HG02970 (cell line): ENCODE results near the gene GINS3.
"Not testable (repeated sequence)": the region's sequence is repeated elsewhere in the genome, so short reads cannot be mapped to it uniquely, and the experiment has no call there.

Experiments used
- ATAC-seq: cut with Tn5 transposase; IDR thresholded peaks from one replicate; pipeline ENCODE4 v1.9.1; 2021; ENCODE audit warnings: mild to moderate bottlenecking, moderate library complexity, moderate number of reproducible peaks; ENCODE audit not compliant: unreplicated experiment, low FRiP score

Gene GINS3

DNA sequence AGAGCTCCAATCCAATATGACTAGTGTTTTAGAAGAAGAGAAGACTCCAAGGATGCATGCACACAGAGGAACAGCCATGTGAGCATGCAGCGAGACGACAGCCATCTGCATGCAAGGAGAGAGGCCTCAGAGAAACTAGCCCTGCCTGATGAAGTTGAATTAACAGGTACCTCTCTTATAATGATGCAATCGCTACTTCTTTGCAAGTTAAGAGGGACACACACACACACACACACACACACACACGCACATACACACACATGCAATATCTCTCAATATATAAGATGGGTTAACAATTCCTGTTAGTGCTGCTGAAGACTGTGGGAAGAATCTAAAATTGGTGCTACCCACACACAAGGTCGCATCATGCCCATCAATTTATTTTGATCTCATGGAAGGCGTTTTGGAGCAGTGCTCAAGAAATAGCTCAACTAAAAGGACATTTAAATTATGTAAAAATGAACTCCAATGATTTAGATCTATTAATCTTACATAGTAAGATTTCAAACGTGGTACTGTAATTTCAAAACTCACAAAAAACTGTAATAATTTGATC is 7.0 kb upstream of the GINS3 start:
- no peak for ATAC-seq

GRCh38 chr16:58389724-58390123 is 2.5 kb upstream of the GINS3 start:
- ATAC-seq, result no peak

DNA sequence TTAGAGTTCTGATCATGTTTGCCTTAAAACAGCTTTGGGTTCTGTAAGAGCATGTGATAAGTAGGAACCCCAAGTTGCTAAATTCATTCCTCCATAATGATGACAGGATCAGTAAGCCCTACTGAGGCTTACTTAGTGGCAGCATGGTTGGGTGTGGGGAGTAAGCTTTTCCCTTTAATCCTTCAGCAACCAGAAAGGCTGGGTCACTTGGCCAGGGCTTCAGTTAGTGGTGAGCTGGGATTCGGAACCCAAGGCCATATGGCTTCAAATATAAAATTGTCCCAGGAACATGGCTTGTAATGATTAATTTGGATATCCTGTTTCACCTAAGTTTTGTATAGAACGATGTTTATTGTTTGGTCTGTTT is 850 bp downstream of the GINS3 start:
- no peak for ATAC-seq

GRCh38 chr16:58396897-58397296 is 4.6 kb downstream of the GINS3 start:
- not testable (repeated sequence) for ATAC-seq

DNA sequence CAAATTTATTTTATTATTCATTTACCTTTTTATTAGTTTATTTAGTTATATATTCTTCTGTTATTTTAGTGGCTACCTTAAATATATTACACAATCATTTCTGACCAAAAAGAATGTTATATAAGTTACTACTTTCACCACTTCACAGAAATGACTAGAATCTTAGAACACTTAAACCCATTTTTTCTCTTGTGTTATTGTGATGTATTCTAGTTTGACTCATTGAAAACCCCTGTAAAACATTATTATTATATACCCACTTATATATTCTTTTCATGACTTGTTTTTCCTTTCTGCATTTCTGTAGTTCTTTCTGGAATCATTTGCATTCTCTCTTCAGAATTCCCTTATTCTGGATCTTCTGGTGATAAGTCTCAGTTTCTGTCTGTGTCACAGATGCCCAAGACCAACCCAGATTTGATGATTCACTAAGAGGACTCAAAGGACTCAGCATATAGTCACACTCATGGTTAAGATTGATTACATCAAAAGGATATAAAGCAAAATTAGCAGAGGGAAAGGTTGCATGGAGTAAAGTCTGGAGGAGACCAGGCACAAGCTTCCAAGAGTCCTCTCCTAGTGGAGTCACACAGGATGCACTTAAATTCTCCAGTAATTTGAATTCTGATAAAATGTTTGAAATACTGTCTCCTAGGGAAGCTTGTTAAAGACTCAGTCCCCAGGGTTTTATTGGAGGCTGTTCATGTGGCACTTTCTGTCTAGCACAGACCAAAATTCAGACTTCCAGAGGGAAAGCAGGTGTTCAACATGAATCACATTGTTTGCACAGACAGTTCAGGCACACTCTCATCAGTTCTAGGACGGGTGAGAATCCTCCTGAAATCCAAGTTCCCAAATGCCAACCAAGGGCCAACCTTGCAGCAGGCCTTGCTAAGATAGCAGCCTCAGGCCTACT is 7.7 kb downstream of the GINS3 start:
- ATAC-seq, result no peak

DNA sequence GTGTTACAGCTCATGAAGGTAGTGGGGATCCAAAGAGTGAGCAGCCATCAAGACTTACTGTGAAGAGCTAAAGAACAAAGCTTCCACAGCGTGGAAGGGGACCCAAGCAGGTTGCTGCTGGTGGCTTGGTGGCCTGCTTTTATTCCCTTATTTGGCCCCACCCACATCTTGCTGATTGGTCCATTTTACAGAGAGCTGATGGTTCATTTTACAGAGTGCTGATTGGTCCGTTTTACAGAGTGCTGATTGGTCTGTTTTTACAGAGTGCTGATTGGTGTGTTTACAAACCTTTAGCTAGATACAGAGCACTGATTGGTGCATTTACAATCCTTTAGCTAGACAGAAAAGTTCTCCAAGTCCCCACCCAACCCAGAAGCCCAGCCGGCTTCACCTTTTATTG is 9.0 kb downstream of the GINS3 start:
- not testable (repeated sequence) for ATAC-seq

DNA sequence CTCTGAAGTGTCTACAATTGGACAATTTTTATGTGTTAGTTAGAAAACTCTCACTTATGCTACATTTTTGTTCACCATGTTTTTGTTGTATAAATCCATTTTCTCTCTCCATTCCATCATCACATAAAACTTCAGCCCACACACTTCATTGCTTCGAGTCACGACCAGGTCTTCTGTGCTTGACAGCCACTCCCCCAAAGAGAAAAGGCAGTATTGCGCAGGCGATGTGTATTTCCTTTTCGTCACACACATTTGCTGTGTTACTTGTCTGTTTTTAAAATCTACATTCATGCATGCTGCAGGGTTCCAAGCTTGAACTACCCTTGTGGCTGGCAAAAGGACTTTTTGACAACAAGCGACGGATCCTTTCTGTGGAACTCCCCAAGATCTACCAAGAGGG is 10.5 kb downstream of the GINS3 start:
- no peak for ATAC-seq

DNA sequence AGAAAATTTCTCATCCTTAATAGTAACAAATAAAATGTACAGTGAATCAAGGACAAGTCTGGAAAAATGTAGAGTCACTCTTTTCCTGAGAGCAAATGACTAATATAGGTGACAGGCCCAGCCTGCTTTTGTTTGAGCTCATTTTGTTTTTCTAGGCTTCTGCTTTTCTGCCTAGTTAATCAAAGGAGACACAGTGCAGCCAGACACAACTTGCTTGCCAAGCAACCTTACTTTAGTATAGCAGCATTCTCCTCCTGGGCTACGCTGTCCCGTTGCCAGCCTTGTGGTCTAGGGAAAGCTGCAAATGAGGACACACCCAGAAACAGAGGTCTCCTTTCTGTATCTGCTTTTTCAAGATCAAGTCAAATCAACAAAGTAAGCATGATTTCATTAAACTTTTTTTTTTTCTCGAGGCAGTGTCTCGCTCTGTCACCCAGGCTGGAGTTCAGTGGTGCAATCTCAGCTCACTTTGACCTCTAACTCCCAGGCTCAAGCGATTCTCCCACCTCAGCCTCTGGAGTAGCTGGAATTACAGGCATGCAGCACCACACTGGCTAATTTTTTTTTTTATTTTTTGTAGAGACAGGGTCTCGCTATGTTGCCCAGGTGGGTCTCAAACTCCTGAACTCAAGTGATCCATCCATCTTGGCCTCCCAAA is 17.2 kb downstream of the GINS3 start:
- no peak for ATAC-seq

DNA sequence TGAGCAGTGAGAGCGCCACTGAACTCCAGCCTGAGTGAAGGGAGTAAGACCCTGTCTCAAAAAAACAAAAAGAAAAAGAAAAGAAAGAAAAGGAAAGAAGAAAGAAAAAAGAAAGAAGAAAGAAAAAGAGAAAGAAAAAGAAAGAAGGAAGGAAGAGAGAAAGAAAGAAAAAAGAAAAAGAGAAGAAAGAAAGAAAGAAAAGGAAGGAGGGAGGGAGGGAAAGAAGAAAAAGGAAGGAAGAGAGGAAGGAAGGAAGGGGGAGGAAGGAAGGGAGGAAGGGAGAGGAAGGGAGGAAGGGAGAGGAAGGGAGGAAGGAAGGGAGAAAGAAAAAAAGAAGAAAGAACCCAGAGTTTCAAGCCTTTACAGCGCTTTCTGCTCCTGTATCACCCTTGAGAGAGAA is 19.1 kb downstream of the GINS3 start:
- no peak for ATAC-seq

GRCh38 chr16:58411736-58412614 is 19.7 kb downstream of the GINS3 start:
- no peak for ATAC-seq

GRCh38 chr16:58412615-58412970 is 20.3 kb downstream of the GINS3 start:
- ATAC-seq, result not testable (repeated sequence)

- ATAC-seq, result no peak
These were observed 21.1 kb downstream of the GINS3 start for GRCh38 chr16:58413359-58413758.

DNA sequence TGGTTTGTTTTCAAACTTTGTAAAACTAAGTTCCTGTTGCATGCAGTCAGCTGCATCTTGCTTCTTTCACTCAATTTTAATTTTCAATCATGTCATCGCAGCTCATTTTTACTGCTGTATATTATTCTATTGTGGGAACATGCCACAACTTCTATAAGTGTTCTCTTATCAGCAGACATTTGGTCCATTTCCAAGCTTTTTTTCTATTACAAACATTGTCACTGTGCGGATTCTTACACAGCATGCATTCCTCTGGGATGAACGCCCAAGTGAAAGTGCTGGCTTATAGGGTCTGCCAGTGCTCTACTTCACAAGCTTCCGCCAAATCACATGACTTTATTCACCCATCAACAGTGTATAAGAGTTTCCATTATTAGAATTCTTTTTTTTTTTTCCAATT is 22.7 kb downstream of the GINS3 start:
- ATAC-seq, result no peak

DNA sequence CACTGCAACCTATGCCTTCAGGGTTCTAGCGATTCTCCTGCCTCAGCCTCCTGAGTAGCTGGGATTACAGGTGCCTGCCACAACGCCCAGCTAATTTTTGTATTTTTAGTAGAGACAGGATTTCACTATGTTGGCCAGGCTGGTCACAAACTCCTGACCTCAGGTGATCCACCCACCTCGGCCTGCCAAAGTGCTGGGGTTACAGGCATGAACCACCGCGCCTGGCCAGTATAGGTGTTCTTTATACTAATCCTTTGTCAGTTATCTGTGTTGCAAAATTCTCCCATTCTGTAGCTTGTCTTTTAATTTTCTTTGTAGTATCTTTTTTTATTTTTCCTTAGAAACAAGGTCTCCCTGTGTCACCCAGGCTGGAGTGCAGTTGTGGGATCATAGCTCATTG is 23.7 kb downstream of the GINS3 start:
- not testable (repeated sequence) for ATAC-seq

DNA sequence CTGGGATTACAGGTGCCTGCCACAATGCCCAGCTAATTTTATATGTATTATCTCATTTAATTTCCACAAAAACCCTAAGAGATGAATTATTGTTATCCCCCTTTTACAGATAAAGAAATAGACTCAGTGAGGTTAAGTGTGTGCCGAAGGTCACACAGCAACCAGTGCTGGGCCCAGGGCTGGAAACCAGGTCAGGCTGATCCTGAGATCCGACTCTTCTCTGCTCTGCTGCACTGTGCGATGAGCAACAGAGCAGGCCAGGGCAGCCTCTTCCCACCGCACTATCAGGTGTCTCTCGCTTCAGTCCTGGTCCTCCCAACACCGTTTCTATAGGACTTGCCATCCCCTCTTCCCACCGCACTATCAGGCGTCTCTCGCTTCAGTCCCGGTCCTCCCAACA is 24.8 kb downstream of the GINS3 start:
- ATAC-seq, result no peak

- ATAC-seq, result no peak
These were observed 25.3 kb downstream of the GINS3 start for GRCh38 chr16:58417600-58417999.

DNA sequence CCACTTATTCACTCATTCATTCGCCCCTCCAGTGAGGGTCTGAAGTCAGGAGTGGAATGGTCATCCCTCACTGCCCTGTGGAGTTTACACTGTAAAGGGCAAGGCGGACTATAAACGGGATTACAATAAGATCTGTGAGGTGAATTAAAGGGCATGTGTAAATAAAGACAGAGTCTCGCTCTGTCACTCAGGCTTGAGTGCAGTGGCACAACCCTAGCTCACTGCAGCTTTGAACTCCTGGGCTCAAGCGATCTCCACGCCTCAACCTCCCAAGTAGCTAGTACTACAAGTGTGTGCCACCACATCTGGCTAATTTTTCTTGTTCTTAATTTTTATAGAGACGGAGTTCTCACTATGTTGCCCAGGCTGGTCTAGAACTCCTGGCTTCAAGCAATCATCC is 25.8 kb downstream of the GINS3 start:
- no peak for ATAC-seq

DNA sequence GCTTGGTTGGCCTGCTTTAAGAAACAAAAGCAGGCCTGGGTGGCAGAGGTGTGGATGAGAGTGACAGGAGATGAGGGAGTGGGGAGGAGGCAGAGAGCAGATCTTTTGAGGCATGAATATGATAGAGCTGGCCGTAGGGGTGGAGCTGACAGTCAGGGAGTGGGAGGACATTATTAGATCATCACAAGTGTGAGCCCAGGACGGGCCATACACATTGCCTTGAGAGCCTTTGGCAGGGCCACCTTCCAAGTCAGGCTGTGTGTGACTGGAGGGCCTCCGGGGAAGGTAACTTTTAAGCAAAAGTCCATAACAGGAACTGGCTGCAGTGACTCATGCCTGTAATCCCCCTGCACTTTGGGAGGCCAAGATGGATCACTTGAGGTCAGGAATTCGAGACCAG is 26.3 kb downstream of the GINS3 start:
- ATAC-seq, result no peak

- ATAC-seq, result no peak
These were observed 27.1 kb downstream of the GINS3 start for GRCh38 chr16:58419241-58419990.

- ATAC-seq, result no peak
These were observed 28.8 kb downstream of the GINS3 start for GRCh38 chr16:58421059-58421458.
